Fibroblast of the conjunctiva (primary cell): ENCODE data around the gene DUSP9.
"Not testable (repeated sequence)": the region's sequence is repeated elsewhere in the genome, so short reads cannot be mapped to it uniquely, and the experiment has no call there.

Source experiments
- DNase-seq: peaks from one replicate; pipeline ENCODE4 v3.0.0-alpha.2; 2010; ENCODE audit warnings: low read depth

DUSP9 gene, protein sequence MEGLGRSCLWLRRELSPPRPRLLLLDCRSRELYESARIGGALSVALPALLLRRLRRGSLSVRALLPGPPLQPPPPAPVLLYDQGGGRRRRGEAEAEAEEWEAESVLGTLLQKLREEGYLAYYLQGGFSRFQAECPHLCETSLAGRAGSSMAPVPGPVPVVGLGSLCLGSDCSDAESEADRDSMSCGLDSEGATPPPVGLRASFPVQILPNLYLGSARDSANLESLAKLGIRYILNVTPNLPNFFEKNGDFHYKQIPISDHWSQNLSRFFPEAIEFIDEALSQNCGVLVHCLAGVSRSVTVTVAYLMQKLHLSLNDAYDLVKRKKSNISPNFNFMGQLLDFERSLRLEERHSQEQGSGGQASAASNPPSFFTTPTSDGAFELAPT

DNA sequence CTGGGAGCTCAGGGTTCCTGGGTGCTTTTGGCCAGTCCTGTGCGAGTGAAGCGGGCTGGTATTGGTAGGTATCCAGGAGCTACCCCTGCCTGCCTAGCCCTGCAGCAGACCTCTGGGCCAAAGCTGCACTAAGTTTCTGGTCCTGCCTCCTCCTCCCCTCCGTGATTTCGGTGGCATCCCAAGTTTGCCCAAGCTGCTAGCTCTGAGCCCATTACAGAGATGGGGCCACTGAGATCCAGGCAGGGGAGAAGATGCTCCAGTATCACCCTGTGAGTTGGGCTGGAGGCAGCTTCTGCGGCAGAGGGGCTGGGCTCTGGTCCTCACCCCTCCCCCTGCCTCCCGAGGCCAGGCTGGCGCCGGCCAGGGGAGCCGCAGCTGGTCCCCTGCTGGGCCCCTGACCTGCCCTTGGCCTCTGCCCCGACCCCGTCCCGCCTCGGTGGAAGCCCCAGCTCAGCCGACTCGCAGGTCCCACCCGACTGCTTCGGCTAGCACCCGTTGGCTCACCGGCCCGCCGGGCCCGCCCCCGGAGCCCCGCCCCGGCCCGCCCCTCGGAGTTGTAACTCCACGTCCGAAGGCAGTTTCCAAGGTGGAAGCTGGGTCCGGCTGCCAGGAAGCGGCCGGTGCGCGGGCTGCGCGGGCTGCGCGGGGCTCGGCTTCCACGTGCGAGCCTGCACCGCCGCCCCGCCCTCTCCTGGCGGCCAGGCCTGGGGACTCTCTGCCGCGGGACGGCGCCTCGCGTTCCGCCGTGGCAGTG lies at the start of gene DUSP9:
Gene DUSP9 (plus strand): TSS at position 584 of the 754 bp plus-strand sequence. CDS start 751 bp downstream, outside the sequence.
- no peak for DNase-seq

DNA sequence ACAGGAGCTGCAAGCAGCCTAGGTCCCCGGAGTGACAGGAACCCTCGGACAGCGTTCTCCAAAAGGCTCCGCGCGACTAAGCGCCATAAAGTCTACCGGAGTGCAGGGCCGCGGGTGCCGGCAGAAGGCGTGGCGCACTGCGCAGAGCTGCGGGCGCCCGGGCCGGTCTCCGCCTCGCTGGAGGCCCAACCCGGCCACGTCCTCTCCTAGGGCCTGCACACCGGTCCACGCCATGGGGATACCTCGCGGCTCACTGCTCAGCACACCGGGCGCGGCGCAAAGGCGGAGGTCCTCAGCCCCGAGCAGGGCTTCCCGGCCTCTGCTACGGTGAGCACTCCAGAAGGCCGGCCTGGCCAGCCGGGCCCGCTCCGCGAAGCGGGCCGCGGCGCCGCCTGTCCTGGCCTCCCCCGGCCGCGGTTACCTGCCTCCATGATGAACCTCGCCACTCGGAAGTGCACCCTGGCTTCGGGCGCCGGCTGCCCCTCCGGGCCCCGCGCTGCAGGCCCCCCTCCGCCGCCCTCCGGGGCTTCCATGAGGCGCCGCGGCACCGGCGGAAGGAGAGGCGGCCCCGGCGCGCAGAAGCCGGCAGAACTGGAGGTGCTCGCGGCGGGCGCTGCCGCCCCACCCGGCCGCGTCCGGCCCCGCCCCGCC lies 48.3 kb upstream of the DUSP9 start, which contains the start of gene CCNQ:
Gene CCNQ (minus strand): TSS at position 599 of the 651 bp plus-strand sequence. CDS start 66 bp downstream, at position 533.
- DNase-seq = no peak

DNA sequence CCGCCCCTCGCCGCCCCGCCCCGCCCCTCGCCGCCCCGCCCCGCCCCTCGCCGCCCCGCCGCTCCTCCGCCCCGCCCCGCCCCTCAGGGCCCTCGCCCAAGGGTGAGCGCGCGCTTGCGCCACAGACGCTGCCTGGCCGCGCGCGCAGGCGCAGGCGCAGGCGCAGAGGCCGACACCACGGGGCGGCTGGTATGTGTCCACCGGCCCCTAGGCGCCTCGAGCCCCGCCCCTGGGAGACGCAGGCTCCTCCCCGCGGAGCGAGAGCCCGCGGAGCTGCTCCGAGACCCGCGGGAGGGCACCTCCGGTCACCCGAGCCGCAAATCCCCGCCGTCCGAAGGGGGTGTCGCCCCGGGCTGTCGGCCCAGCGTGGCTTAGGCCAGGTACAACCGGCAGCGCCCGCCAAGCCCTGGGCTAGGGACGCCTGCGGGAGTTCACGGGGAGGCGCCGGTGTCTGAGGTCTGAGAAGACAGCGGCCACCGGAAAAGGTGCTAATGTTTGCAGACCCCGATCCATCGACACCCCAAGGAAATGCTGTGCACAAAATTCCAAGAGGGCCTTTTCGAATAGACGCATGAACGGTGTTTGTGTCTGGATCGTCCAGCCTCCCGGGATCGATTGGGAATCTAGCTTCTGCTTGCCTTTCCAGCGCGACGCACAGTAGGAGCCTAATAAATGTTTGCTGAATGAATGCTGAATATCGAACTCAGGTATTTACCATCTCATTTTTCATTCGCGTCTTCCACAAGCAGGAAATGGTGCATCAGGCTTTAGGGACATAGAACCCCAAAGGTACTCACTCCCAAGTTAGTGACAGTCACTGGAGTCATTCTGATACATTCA lies 47.6 kb upstream of the DUSP9 start:
- peak; percentile 79 for DNase-seq

DNA sequence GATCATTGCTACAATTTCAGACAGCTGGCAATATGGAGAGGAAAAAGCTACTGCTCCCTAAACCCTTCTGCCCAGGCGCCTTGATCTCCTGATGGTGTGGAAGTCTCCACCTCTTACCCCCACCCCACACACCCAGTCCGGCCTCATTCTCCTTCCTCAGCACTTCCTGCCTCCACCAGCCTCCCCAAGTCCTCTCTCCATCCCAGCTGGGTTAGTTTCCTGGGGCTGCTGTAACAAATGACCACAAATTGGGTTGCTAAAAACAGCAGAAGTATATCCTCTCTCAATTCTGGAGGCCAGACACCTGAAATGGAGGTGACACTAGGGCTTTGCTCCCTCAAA lies 47.0 kb upstream of the DUSP9 start:
- DNase-seq = no peak

DNA sequence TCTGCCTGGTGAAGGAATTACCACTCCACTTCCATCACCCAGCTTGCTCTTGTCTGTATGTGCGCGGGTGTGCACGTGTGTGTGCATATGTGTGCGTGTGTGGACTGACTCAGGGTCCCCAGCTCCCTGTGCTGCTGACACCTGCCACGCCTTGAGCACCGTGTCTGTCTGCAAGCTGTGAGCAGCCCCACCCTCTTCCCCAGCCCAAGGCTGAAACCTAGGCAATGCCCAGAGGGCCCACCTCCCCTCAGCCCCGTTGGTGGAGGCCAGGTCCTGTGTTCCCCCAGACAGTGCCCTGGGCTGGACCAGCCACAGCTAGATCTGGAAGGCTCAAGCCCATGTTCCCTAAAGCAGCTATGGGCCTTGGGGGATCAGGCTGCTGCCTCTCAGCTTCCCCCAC lies 46.1 kb upstream of the DUSP9 start:
- no peak for DNase-seq

DNA sequence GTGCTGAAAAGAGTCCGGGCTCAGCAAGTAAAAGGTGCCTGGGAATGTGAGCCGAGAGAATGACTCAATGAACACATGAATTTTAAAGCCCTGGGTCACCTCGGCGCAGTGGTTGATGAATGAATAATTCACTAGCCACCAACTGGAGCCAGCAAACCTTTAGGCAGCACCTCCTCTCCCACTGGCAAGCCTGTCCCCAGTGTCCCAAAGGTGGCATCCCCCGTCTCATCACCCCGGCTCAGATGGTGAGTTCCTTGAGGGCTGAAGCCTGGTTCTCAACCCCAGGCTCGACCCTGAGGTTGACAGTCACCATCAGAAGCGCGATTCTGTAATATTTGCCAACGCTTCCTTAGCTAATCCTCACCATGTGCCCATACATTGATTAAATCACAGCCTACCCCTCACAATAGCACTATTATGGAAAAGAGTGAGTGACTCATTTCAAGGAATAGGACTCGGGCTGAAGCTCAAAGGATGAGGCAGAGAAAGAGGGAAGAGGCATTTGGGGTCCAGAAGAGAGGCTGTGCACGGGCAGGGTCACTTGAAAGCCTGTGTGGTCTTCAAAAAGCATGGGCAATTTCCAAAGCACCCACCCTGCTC lies 45.4 kb upstream of the DUSP9 start:
- no peak for DNase-seq

DNA sequence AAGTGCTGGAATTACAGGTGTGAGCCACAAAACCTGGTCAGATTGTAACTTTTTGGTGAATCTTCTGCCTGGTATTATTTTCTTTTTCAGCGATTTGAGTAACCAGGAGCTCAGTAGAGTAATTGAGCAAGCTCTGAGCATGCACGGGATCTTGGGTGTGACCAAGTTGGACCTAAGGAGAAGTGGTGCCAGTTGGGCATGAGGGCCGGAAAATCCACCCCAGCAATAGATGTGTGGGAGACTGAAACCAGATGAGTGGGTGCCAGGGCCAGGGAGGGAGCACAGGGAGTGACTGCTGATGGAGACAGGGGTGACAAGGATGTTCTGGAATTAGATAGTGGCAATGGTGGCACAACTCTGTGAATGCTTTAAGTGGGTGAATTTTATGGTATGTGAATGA lies 44.4 kb upstream of the DUSP9 start:
- no peak for DNase-seq

DNA sequence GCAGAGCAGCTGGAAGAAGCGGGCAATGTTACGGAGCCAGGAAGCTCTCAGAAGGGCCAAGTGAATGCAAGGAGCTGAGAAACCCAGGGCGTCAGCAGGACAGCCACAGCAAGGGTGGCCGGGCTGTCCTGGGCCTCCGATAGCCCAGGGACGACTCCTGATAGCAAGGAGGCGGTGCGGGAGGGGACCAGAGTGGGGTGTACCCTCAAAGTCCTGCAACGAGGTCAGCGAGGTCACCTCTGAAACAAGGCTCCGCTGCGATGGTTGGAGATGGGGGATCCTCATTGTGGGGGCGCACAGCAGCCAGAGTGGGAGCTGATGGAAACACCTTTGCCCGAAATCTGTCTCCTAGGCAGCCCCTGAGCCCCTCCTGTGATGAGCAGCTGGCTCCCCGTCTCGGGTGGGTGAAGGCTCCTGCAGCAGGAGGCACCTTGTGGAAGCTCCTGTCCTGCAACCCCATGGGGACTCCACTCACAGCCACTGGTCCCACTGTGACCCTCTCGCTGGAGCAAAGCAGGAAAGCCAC lies 43.8 kb upstream of the DUSP9 start:
- DNase-seq = no peak

DNA sequence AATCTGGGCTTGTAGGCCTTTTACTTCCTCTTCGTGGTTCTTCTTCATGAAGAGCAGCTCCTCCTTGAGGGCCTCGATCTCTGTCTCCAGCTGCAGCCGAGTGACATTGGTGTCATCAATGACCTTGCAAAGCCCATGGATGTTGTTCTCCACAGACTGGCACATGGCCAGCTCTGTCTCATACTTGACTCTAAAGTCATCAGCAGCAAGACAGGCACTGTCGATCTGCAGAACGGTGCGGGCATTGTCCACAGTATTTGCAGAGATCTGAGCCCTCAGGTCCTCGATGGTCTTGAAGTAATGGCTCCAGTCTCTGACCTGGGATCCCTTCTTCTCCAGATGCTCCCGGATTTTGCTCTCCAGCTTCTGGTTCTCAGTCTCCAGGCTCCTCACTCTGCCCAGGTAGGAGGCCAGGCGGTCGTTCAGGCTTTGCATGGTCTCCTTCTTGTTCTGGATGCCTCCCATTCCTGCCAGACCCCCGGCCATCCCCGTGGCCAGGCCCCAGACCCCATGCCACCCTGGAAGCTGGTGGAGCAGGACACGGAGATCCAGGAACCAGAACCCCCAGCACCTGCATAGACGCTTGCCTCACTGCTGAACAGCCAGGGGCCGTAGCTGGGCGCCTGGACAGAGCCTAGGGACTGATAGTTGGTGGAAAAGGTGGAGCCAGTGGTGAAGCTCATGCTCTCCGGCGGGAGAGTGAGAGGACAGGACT lies 42.2 kb upstream of the DUSP9 start:
- not testable (repeated sequence) for DNase-seq

DNA sequence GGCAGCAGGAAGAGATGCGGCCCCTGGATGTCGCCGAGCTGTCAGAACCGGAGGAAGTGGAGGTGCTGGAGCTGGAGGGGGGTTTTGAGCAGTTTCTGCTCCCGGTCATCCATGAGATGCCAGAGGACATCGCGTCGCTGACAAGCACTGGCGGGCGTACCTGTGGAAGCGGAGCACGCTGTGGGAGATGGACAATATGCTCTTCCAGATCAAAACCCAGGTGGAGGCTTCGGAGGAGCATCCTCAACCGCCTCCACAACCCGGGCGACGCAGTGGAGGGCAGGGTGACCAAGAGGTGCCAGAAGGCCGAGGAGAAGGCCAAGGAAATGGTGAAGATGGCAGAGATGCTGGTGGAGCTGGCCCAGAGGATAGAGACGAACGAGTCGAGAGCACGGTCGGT lies 40.5 kb upstream of the DUSP9 start:
- no peak for DNase-seq

DNA sequence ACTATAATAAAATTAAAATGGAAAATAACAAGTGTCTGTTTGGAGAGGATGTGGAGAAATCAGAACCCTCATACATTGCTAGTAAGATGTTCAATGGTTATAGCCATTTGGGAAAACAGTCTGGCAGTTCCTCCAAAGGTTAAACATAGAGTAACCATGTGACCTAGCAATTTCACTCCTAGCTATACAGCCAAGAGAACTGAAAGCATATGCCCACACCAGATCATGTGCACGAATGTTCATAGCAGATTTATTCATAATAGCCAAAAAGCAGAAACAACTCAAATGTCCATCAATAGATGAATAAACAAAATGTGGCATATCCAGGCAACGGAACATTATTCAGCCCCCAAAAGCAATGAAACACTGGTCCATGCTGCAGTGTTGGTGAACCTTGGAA lies 38.6 kb upstream of the DUSP9 start:
- DNase-seq = no peak

DNA sequence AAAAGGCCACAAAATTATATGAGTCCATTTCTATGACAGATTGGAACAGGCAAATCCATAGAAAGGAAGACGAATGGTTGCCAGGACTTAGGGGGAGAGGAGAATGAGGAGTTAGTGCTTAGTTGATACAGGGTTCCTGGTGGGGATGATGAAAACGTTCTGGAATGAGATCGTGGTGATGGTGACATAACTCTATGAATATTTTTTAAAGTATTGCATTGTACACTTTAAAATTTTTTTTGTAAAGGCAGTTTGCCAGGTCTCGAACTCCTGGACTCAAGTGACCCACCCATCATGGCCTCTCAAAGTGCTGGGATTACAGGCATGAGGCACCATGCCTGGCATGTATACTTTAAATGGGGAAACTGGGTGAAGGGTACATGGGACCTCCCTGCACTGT lies 38.2 kb upstream of the DUSP9 start:
- no peak for DNase-seq

DNA sequence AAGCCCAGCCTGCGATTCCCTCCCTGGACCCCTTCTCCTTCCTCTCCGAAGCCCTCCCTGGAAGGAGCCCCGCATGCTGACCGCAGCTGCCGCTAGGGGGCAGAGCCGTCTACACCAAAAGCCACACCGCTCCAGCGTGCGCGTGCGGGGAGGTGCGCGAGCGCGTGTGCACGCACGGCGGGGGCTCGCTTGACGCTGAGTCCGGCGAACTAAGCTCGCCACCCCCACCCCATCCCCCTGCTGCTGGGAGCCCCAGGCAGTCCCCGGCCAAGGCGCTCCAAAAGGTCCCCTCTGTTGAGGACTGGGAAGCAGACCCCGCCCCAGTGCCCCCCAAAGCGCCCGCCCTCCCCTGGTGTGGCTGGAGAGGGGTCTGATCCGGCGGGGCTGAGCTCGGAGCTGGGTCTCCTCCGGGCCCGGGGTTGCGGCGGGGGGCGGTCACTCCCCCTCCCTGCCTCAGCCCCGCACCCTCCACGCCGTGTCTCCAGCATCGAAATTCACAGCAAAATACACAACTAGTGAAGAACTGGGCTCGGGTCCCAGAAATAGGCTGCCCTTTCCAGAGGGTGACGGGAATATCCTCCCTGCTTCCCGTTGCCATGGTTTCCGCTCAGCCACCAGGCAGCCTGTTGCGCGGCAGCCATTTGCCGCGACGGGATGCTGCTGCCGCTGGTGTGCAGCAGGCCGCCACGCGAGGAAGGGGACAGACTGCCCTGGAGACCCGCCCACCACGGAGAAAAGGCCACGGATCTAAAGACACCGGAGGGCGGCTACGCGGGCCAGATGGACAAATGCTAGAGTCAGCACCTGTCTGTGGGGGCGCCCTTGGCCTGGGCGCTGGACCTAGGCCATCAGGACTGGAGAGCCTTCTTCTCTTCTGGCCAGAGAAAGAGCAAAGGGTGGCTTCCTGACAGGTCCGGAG lies 36.8 kb upstream of the DUSP9 start:
- DNase-seq = peak; percentile 21

DNA sequence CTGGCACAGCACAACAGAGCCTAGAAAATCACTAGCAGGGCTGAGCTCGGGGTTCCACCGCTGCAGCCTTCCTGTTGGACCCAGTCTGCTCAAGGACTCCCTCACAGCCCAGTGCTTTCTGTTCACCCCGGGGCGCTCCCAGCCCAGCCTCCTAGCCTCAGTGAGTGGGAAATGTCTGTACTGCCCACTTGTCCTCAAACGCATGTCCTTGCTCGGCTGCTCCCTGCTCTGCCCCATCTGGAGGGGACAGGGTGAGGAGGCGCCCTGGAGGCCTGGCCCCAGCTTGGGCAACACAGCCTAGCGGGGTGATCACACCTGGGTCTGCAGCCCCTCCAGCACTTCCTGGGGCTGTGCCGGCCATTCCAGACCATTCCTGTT lies 36.2 kb upstream of the DUSP9 start:
- DNase-seq = no peak

DNA sequence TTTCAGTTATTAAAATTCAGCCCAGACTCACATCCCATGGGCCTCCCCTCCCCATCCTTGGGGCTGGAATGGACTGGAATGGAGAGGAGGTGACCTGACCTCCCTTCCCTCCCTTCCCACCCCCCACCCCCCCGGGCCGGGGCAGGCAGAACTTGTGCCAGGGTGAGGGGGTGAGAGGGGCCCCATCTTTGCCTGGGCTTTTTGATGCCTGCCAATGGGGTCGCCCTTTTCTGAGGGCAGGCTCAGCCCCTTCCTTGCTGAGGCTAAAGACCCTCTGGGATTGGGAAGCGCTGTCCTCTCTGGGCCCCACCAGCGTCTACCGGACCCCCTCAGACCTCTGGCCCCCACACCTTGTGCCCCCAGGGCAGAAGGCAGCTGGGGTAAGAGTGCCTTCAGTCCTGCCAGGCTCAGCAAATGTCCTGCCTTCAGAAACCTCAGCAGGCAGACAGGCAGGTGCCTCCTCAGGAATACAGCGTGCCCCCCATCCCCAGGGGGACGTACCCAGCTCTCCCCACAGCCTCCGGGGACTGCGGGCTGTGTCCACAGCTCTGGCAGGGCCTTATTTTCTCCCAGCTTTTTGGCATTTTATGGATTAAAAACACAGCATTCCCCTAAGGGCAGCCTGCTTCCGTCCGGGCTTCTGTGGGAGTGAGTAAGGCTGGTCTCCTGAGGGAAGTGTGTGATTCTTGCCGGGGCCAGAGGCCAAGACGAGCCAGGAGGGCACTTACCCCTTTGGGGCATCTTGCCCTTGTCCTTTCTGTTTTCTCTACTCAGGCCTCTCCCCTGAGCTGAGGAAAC lies 35.5 kb upstream of the DUSP9 start:
- DNase-seq = no peak

DNA sequence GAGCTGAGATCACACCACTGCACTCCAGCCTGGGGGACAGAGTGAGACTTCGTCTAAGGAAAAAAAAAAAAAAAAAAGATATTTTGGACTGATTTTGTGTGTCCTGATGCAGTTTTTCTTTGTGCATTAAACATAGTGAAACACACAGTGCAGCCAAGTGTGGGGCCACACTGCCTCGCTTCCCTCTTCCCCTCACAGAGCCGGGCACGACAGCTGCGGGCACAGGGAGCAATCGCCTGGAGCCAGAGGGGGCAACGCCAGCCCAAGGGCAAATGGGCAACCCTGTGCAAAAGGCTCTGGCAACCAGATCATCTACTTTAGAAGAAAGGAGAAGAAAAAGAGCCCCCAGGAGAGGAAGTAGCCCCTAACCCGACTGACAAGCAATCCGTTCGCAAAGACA lies 34.6 kb upstream of the DUSP9 start:
- no peak for DNase-seq

DNA sequence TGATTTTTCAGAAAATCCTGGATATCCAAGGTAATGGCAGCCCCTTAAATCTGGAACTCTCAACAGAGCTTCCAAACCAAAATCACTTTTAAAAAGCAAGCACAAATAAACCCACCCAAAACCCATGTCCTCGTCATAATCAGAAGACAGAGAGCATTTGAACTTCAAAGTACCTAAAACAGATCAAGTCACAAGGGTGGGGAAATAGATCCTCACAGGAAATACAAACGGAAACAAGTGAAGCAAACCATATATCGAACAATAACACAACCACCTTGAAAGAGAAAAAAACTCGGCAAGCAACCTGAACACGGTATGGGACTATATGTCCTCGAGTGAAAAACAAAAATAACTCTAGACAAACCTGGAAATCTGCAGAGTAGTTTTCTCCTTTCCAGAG lies 32.2 kb upstream of the DUSP9 start:
- DNase-seq = no peak

DNA sequence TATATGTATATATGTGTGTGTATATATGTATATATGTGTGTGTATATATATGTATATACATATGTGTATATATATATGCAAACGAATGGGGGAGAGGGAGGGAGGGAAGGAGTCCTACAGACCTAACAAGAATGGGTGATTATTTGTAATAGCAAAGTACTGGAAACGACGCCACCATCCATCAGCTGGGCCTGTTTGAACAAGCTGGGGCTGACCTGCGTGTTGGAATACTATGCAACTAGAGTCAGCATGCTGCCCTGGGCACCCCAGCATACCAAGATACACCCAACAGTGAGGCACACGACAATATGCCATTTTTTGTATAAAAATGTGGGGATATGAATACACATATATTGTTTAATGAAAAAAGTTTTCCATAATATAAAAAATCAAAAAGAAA lies 26.4 kb upstream of the DUSP9 start:
- no peak for DNase-seq
